ENCODE results near the gene ERICH6B. TPM values are rescaled to one million over a fixed set of nuclear protein-coding genes. Genes with fewer than 3 reads are reported as not detected.

The ERICH6B gene
- total and polyA plus RNA-seq, 2 experiments from 2014 or later = not detected

- H3K9ac ChIP-seq = no peak overlapping the region
- no peaks in the 10 kb centered on the region for H3K9me2 ChIP-seq (ENCODE audit: insufficient read depth)
- no peak overlapping the region for H3K4me2 ChIP-seq (ENCODE audit: unreplicated experiment)
- H3K27me3 ChIP-seq (replicated peaks; ENCODE audit: insufficient read depth) = peaks cover 17% of the 10 kb centered on the region
- no peak for DNase-seq
- H3K36me3 ChIP-seq (ENCODE audit: low read depth) = no peaks in the 10 kb centered on the region
- no peak overlapping the region for H3K27ac ChIP-seq
- WGBS, 2 experiments (ENCODE audit: low coverage in 1 of 2, low lambda C conversion rate in 2 of 2, missing lambda C conversion rate in 2 of 2) = 52 to 67% methylated on average over 2 to 4 of the region's 4 CpGs
- H3K9me3 ChIP-seq (ENCODE audit: low read depth) = no peaks in the 10 kb centered on the region
- no peak overlapping the region for H2AFZ ChIP-seq
- H3K79me2 ChIP-seq (ENCODE audit: insufficient read depth) = no peaks in the 10 kb centered on the region
- no peaks in the 10 kb centered on the region for H3K4me1 ChIP-seq (ENCODE audit: insufficient read depth)
- in situ Hi-C loops (cut with MboI) = no loop called here
- H4K20me1 ChIP-seq (ENCODE audit: insufficient read depth) = no peaks in the 10 kb centered on the region
- H3F3A ChIP-seq (ENCODE audit: insufficient read depth) = no peaks in the 10 kb centered on the region
- H3K4me3 ChIP-seq = no peak overlapping the region
- TF ChIP-seq EZH2phosphoT487 (IDR thresholded peaks at IDR 0.05; ENCODE audit: insufficient read depth, low read depth) (no peak), EZH2 (IDR thresholded peaks at IDR 0.05; ENCODE audit: insufficient read depth, poor library complexity, severe bottlenecking) (no peak)
Measured at GRCh38 chr13:45604892-45605291, 10.6 kb downstream of the ERICH6B start.

DNA sequence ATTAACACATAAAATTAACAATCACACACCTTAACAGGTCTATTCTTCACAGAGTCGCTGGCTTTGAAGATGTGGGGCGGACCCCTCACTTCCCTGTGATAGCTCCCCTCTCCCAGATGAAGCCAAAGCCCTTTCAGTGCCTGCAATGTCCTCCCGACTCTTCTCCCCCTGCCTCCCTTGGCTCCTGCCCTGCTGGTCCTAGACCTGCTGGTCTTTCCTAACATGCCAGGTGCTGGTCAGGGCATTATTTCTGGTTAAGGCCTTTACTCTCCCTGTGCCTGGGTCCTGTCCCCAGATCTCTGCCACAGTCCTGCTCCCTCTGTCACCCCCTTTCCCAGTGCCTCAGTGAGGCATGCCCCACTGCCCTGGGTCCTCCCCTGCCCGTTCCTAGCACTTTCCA is 12.2 kb downstream of the ERICH6B start:
- Histone ChIP-seq H3K4me1 (ENCODE audit: insufficient read depth) (no peaks in the 10 kb centered on the region), H3K79me2 (ENCODE audit: insufficient read depth) (no peaks in the 10 kb centered on the region), H3K4me3 (no peak overlapping the region), H3K27ac (no peak overlapping the region), H3K36me3 (ENCODE audit: low read depth) (no peaks in the 10 kb centered on the region), H3K27me3 (replicated peaks; ENCODE audit: insufficient read depth) (peaks cover 19% of the 10 kb centered on the region), H3K9me3 (ENCODE audit: low read depth) (no peaks in the 10 kb centered on the region), H3K4me2 (ENCODE audit: unreplicated experiment) (no peak overlapping the region), H3K9ac (no peak overlapping the region), H3K9me2 (ENCODE audit: insufficient read depth) (no peaks in the 10 kb centered on the region), H4K20me1 (ENCODE audit: insufficient read depth) (no peaks in the 10 kb centered on the region), H3F3A (ENCODE audit: insufficient read depth) (no peaks in the 10 kb centered on the region), H2AFZ (no peak overlapping the region)
- DNase-seq = no peak
- WGBS, 2 experiments (ENCODE audit: low coverage in 1 of 2, low lambda C conversion rate in 2 of 2, missing lambda C conversion rate in 2 of 2) = 30 to 31% methylated on average over 4 of the region's 4 CpGs
- in situ Hi-C loops (cut with MboI) = no loop called here
- TF ChIP-seq EZH2phosphoT487 (IDR thresholded peaks at IDR 0.05; ENCODE audit: insufficient read depth, low read depth) = no peak
- TF ChIP-seq EZH2 (IDR thresholded peaks at IDR 0.05; ENCODE audit: insufficient read depth, poor library complexity, severe bottlenecking) = no peak

DNA sequence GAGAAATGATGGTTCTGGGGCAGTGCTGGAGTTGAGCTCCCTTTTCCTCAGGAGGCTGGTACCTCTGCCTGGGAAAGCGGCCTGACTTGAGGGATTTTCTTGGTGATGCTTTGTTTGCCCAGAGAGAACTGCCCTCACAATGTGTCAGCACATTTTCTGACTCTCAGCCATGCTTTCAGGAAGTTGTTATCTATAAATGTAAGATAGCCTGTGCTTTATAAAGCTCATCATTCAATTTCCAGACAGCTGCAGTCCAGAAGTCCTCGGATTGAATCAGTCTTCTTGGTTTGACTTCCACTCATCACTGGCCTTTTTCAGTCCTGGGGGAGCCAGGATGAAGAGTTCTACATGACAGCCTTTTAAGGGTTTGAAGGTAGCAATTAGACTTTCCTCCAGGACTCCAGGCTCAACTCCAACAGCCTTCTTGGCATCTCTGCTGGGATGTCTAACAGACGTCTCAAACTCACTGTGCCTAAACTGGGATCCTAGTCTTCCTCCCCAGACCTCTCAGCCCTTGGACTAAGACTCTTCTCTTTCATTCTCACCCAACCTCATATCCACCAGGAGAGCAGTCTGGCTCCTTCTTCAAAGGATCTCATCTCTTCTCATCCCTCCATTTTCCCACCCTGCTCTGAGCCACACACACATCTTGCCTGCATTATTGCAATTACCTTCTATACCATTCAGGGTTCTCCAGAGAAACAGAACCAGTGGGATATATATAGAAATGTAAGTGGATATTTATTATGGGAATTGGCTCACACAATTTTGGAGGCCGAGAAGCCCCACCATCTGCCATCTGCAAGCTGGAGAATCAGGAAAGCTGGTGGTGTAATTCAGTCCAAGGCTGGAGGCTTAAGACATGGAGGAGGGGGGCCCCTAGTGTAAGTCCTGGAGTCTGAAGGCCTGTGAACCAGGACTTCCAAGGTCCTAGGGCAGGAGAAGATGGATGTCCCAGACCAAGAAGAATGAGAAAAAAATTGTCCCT is 13.1 kb downstream of the ERICH6B start:
- Histone ChIP-seq H3K27ac (no peak overlapping the region), H2AFZ (no peak overlapping the region), H3K4me1 (ENCODE audit: insufficient read depth) (no peaks in the 10 kb centered on the region), H3K9me2 (ENCODE audit: insufficient read depth) (no peaks in the 10 kb centered on the region), H4K20me1 (ENCODE audit: insufficient read depth) (no peaks in the 10 kb centered on the region), H3K36me3 (ENCODE audit: low read depth) (no peaks in the 10 kb centered on the region), H3K9me3 (ENCODE audit: low read depth) (no peaks in the 10 kb centered on the region), H3K79me2 (ENCODE audit: insufficient read depth) (no peaks in the 10 kb centered on the region), H3K4me3 (no peak overlapping the region), H3F3A (ENCODE audit: insufficient read depth) (no peaks in the 10 kb centered on the region), H3K27me3 (replicated peaks; ENCODE audit: insufficient read depth) (peaks cover 18% of the 10 kb centered on the region), H3K9ac (no peak overlapping the region), H3K4me2 (ENCODE audit: unreplicated experiment) (no peak overlapping the region)
- in situ Hi-C loops (cut with MboI) = no loop called here
- TF ChIP-seq EZH2 (IDR thresholded peaks at IDR 0.05; ENCODE audit: insufficient read depth, poor library complexity, severe bottlenecking) (no peak), EZH2phosphoT487 (IDR thresholded peaks at IDR 0.05; ENCODE audit: insufficient read depth, low read depth) (no peak)
- 29 to 36% methylated on average over 4 of the region's 4 CpGs for WGBS, 2 experiments (ENCODE audit: low coverage in 1 of 2, low lambda C conversion rate in 2 of 2, missing lambda C conversion rate in 2 of 2)
- DNase-seq = no peak

GRCh38 chr13:45601680-45602079 is 13.9 kb downstream of the ERICH6B start:
- Histone ChIP-seq H3F3A (ENCODE audit: insufficient read depth) (no peaks in the 10 kb centered on the region), H3K4me1 (ENCODE audit: insufficient read depth) (no peaks in the 10 kb centered on the region), H3K79me2 (ENCODE audit: insufficient read depth) (no peaks in the 10 kb centered on the region), H3K9me3 (ENCODE audit: low read depth) (no peaks in the 10 kb centered on the region), H3K27ac (no peak overlapping the region), H4K20me1 (ENCODE audit: insufficient read depth) (no peaks in the 10 kb centered on the region), H3K27me3 (replicated peaks; ENCODE audit: insufficient read depth) (peaks cover 23% of the 10 kb centered on the region), H3K4me2 (ENCODE audit: unreplicated experiment) (no peak overlapping the region), H3K9me2 (ENCODE audit: insufficient read depth) (no peaks in the 10 kb centered on the region), H3K9ac (no peak overlapping the region), H3K4me3 (no peak overlapping the region), H3K36me3 (ENCODE audit: low read depth) (no peaks in the 10 kb centered on the region), H2AFZ (no peak overlapping the region)
- 27 to 33% methylated on average over 2 of the region's 2 CpGs for WGBS, 2 experiments (ENCODE audit: low coverage in 1 of 2, low lambda C conversion rate in 2 of 2, missing lambda C conversion rate in 2 of 2)
- TF ChIP-seq EZH2 (IDR thresholded peaks at IDR 0.05; ENCODE audit: insufficient read depth, poor library complexity, severe bottlenecking) (no peak), EZH2phosphoT487 (IDR thresholded peaks at IDR 0.05; ENCODE audit: insufficient read depth, low read depth) (no peak)
- DNase-seq = no peak
- in situ Hi-C loops (cut with MboI) = no loop called here
